ENCODE results near the gene PLCB2.

PLCB2 gene

DNA sequence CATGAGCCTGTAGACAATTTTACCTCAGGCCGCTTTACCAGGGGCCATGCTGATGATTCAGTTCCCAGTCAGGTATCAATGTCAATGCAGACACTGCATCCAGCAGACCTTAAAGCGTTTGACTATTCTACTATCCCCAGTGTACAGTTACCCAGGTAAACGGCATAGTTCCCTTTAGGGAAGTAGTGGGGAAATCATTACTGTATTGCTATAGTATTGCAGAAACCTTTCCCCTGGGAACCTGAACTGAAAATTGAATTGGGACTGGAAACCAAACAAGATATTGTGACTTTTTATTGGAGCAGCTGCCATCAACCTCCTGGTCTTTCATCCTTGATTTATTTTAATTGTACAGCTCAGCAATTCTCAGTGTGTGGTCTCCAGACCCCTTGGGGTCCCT is 9.2 kb upstream of the PLCB2 start:
- H3K4me3 ChIP-seq (ENCODE audit: low read length) = no peak overlapping the region
- no peak for DNase-seq (ENCODE audit: low read depth)
- TF ChIP-seq, protein P1, sequence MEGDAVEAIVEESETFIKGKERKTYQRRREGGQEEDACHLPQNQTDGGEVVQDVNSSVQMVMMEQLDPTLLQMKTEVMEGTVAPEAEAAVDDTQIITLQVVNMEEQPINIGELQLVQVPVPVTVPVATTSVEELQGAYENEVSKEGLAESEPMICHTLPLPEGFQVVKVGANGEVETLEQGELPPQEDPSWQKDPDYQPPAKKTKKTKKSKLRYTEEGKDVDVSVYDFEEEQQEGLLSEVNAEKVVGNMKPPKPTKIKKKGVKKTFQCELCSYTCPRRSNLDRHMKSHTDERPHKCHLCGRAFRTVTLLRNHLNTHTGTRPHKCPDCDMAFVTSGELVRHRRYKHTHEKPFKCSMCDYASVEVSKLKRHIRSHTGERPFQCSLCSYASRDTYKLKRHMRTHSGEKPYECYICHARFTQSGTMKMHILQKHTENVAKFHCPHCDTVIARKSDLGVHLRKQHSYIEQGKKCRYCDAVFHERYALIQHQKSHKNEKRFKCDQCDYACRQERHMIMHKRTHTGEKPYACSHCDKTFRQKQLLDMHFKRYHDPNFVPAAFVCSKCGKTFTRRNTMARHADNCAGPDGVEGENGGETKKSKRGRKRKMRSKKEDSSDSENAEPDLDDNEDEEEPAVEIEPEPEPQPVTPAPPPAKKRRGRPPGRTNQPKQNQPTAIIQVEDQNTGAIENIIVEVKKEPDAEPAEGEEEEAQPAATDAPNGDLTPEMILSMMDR (conservative IDR thresholded peaks at IDR 0.05; ENCODE audit: low read length) = no peak

DNA sequence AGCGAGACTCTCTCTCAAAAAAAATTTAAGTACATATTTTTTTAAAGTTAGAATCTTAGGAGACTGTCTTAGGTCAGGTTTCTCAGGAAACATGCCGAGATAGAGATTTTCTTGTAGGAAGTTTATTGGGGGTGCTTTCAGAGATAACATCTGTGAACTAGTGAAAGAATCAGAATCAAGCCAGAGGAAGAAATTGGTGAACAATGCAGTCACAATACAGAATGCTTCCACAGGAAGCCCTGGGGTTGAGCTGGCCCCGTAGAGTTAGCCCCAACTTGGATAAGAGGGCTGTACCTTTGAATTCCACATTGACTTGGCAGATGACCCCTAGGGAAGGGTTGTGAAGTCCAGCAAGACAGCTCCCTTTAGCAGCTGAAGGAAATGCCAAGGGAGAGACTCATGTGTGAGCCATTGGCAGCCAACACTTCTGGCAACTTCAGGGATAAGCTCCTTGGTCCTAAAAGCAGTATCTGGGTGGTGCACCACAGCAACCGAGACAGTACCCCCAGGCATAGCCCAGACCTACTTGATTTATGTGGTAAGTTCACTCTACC is 7.1 kb upstream of the PLCB2 start:
- no peak overlapping the region for H3K4me3 ChIP-seq (ENCODE audit: low read length)
- TF ChIP-seq, protein P1 (conservative IDR thresholded peaks at IDR 0.05; ENCODE audit: low read length) = 0 out of 2 replicates have a peak, but pooled peaks have one; percentile 5
- DNase-seq (ENCODE audit: low read depth) = peak; percentile 83

DNA sequence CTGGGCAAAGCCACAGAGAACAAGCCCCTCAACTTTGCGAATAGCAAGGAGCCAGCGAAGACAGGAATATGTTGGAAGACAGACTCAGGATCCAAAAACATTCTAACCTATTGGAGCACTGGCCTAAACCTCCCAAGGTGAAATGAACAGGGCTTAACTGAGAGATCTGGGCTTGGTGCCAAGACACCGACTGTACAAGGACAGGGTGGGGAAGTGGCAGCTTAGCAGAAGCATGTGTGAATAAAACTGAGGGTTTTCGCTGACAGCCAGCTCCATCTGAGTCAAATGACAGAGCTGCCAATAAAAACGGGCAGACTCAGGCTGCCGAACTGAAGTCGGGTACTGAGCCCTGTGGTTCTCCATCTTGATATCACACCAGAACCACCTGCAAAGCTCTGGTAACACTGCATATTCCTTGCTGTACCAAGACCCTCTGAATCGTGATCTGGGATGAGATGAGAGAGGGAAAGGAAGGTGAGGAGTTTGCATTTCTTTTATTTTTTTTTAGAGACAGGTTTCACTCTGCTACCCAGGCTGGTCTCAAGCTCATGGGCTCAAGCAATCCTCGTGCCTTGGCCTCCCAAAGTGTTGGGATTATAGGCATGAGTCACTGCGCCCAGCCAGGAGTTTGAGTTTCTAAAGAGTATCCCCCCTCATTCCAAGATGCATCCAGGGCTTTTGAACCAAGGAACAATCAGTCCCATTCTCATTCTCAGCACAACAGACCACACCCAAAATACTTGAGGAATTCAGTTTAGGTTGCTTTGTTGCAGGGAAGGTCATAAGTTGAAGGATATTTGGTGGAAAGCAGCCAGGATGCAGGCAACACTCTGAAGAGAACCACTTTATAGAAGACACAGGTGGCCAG is 6.0 kb upstream of the PLCB2 start:
- peak; percentile 32 for DNase-seq (ENCODE audit: low read depth)
- TF ChIP-seq, protein P1 (conservative IDR thresholded peaks at IDR 0.05; ENCODE audit: low read length) = no peak
- H3K4me3 ChIP-seq (ENCODE audit: low read length) = no peak overlapping the region

DNA sequence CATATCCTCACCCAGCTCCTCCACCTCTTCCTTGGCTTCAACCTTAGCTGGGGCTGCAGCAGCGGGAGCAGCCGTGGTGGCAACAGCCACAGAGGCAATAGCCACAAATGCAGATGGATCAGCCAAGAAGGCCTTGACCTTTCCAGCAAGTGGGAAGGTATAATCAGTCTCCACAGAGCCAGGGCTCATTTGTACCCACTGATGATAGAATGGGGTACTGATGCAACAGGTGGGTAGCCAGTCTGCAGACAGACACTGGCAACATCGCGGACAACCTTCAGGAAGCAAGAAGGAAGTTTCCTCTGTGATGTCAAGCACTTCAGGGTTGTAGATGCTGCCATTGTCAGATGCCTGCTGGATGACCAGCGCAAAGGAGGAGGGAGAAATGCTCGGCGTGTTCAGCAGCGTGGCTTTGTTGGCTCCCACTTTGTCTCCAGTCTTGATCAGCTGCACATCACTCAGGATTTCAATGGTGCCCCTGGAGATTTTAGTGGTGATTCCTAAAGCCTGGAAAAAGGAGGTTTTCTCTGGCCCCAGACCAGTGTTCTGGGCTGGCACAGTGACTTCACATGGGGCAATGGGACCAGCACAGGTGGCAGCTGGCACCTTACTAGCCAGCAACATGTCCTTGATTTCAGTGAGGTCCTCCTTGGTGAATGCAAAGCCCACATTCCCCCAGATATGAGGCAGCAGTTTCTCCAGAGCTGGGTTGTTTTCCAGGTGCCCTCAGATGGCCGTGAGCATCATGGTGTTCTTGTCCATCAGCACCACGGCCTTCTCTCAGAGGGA is 4.8 kb upstream of the PLCB2 start:
- TF ChIP-seq, protein P1 (conservative IDR thresholded peaks at IDR 0.05; ENCODE audit: low read length) = no peak
- DNase-seq (ENCODE audit: low read depth) = no peak
- no peak overlapping the region for H3K4me3 ChIP-seq (ENCODE audit: low read length)

DNA sequence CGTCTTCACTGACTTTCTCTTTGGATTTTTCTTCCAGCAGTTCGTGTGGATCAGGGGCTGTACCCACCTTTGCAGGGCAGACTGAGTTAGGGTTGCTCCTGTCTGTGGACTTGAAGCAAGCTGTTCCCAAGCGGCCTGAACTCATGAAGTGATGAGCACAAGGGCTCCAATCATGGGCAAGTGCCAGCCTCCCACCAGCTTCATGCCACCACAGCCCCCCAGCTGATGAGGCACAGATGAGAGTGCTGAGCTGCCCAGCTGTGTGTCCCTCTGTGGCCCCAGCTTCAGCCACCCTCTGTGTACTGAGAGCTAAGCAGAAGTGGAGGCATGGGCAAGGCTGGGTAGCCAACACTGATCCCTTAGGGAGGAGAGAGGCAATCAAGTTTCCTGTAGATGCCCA is 3.3 kb upstream of the PLCB2 start:
- H3K4me3 ChIP-seq (ENCODE audit: low read length) = no peak overlapping the region
- TF ChIP-seq, protein P1 (conservative IDR thresholded peaks at IDR 0.05; ENCODE audit: low read length) = no peak
- no peak for DNase-seq (ENCODE audit: low read depth)

DNA sequence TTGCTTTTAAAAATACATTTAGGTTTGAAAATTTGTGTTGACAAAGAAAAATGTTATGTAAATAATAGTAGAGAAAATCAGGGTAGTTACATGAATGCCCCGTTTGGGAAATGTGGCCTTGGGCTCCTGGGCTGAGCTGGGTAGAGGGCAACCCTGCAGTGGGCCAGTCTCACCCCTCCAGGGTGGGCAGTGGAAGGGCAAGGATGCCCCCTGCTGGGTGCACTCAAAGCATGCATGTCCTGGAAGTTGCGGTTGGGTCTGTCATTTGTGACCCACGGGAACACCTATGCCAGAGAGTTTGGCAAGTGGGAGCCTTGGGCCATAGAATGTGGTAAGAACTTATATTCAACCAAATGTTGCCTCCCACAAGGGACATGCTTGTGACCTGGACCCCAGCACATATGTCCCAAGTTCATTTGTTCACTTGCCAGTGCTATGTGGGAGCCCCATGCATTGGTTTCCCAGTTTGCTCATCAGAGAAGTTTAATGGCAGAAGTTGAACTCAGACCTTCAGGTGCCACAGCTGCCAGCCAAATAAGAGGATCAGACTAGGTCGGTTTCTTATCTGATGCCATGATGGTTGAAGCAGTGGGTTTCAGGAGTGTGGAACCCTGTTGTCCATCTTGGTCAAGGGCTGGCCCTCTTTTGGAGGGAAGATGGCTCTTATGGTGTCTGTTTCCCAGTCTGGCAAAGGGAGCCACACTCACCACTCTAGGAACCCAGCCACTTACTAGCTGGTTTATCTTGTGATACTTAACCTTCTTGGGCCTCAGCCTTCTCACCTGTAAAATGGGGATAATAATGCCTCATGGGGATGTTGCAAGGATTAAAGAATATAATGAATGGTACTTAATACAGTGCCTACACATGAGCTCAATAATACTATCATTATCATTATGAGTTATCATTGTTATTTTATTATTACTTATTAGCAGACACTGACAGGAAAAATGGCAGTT is 2.5 kb upstream of the PLCB2 start:
- H3K4me3 ChIP-seq (ENCODE audit: low read length) = no peak overlapping the region
- DNase-seq (ENCODE audit: low read depth) = no peak
- TF ChIP-seq, protein P1 (conservative IDR thresholded peaks at IDR 0.05; ENCODE audit: low read length) = peak; percentile 60

Measured in AG10803 (cell line).